Mucosa of descending colon (tissue), 3 donors: ENCODE measurements around the gene SKAP2. TPM values are rescaled to one million over a fixed set of nuclear protein-coding genes. Genes with fewer than 3 reads are reported as not detected.

Experiments
- ATAC-seq: fragments of 200-7000 bp; cut with Tn5 transposase; one replicate; pipeline ENCODE4 v1.9.1; 2020; ENCODE audit warnings: mild to moderate bottlenecking, moderate library complexity
- DNase-seq, 3 donors: peaks; one replicate each; pipeline ENCODE4 v3.0.0-alpha.2; 2020
- H3K36me3 ChIP-seq: fragments of 200-600 bp; one replicate; pipeline ENCODE4 v1.8.0; 2021; ENCODE audit warnings: low read depth, mild to moderate bottlenecking
- H3K4me1 ChIP-seq: fragments of 200-600 bp; one replicate; pipeline ENCODE4 v1.8.0; 2021; ENCODE audit warnings: low read depth, mild to moderate bottlenecking
- H3K4me3 ChIP-seq: fragments of 200-600 bp; one replicate; pipeline ENCODE4 v1.8.0; 2021; ENCODE audit warnings: mild to moderate bottlenecking
- H3K9me3 ChIP-seq: fragments of 200-600 bp; one replicate; pipeline ENCODE4 v1.8.0; 2021; ENCODE audit warnings: mild to moderate bottlenecking
- intact Hi-C, 2 donors: fragments of 100-400 bp; cut with DNase I in 1 of 2; cut with micrococcal nuclease in 1 of 2; formaldehyde crosslinking; loops; one replicate each; pipeline versions ENCODE4 v1.11.0 to v1.11.1; 2022; cut with DNase I, micrococcal nuclease
- total RNA-seq, 3 donors: library from RNA; stranded (reverse); fragmentation: NEBNext Ultra II Directional in 2 of 3; extraction: Animal tissue kit (Norgen Biotek cat#: 25700) in 2 of 3; gene quantifications; one replicate each; pipeline versions ENCODE4 v1.2.1 to v1.2.4, GENCODE V29; 2021 to 2023
- TF ChIP-seq, protein P1 (sequence below): fragments of 200-600 bp; IDR thresholded peaks from one replicate; pipeline ENCODE4 v1.8.0; 2022; ENCODE audit warnings: antibody characterized with exemption, mild to moderate bottlenecking
- donor health status: DM: no; HTN: no; CAD: no; lungs with moderate emphysema.
- donor health status: DM: no; HTN: no; CAD: no.
- donor health status: DM: no; HTN: yes; CAD: no.

The SKAP2 gene
- total RNA-seq, 3 donors from 2014 or later, result 36.5 to 51.7 (median 40.3) TPM

DNA sequence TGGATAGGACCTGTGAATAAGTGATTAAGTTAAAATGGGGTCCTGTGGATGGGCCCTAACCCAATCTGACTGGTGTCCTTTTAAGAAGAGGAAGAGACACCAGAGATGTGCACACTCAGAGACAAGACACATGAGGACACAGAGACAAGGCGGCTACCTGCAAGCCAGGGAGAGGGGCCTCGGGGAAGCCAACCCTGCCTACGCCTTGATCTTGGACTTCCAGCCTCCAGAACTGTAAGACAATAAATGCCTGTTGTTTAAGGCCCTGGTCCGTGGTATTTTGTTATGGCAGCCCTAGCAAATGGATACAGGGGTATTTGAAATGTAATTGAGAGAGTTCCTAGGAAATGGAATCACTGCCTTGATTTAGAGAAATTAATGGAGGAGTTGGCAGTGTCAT, 225.3 kb downstream of the SKAP2 start:
- no peak overlapping the region for H3K4me3 ChIP-seq
- intact Hi-C loops, result no loop called here
- H3K4me1 ChIP-seq, result no peaks in the 10 kb centered on the region
- DNase-seq (no peak), ATAC-seq (no peak)
- no peaks in the 10 kb centered on the region for H3K36me3 ChIP-seq
- H3K9me3 ChIP-seq, result no peaks in the 10 kb centered on the region
- TF ChIP-seq, protein P1, sequence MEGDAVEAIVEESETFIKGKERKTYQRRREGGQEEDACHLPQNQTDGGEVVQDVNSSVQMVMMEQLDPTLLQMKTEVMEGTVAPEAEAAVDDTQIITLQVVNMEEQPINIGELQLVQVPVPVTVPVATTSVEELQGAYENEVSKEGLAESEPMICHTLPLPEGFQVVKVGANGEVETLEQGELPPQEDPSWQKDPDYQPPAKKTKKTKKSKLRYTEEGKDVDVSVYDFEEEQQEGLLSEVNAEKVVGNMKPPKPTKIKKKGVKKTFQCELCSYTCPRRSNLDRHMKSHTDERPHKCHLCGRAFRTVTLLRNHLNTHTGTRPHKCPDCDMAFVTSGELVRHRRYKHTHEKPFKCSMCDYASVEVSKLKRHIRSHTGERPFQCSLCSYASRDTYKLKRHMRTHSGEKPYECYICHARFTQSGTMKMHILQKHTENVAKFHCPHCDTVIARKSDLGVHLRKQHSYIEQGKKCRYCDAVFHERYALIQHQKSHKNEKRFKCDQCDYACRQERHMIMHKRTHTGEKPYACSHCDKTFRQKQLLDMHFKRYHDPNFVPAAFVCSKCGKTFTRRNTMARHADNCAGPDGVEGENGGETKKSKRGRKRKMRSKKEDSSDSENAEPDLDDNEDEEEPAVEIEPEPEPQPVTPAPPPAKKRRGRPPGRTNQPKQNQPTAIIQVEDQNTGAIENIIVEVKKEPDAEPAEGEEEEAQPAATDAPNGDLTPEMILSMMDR, result no peak

DNA sequence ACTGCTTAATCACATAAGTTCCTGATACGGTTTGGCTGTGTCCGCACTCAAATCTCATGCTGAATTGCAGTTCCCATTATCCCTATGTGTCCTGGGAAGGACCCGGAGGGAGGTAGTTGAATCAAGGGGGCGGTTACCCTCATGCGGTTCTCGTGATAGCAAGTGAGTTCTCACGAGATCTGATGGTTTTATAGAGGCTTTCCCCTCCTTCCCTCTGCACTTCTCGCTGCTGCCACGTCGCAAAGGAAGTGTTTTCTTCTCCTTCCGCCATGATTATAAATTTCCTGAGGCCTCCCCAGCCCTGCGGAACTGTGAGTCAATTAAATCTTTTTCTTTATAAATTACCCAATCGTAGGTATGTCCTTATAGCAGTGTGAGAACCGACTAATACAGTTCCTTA, 226.2 kb downstream of the SKAP2 start:
- ATAC-seq, result no peak
- Histone ChIP-seq H3K36me3 (no peaks in the 10 kb centered on the region), H3K4me1 (no peaks in the 10 kb centered on the region), H3K9me3 (no peaks in the 10 kb centered on the region), H3K4me3 (no peak overlapping the region)
- intact Hi-C loops, result no loop called here
- no peak for DNase-seq
- TF ChIP-seq, protein P1, result no peak

DNA sequence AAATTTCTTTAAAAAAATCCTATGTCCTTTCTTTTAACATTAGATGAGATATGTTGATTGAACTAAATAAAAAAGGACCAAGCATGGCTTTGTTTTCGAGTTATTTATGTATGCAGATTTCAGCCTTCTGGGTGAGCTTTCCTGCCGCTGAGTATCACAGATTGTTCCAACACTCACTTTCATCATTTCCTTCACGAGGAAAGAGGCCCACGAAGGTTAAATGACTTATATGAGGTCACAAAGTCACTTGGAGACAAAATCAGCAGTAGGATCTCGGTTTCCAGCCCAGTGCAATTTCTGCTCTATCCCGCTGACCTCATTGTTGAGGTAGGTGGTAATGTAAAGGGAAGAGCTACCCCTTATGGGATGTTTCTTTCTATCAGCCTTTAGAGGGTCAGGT, 226.8 kb downstream of the SKAP2 start:
- TF ChIP-seq, protein P1, result no peak
- no peak for DNase-seq
- Histone ChIP-seq H3K4me3 (no peak overlapping the region), H3K36me3 (no peaks in the 10 kb centered on the region), H3K4me1 (no peaks in the 10 kb centered on the region), H3K9me3 (no peaks in the 10 kb centered on the region)
- intact Hi-C loops, result no loop called here
- no peak for ATAC-seq

DNA sequence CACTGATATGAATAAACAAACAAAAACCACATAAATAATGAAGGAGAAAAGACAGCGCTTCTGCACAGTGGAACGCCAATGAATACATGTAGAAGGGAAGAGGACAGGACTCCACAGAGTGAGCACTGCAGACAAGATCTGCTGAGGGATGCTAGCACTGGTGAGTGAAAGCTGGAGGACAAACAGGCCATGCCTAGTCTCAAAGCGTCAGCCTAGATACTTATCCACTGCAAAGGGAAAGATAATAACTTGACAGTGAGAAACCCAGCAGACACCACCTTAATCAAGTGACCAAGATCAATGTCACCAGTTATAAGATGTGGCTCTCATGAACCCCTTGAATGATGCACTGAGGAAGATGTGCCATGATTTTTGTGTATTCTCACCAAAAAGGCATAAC, 227.6 kb downstream of the SKAP2 start:
- TF ChIP-seq, protein P1, result no peak
- Histone ChIP-seq H3K36me3 (no peaks in the 10 kb centered on the region), H3K4me3 (no peak overlapping the region), H3K9me3 (no peaks in the 10 kb centered on the region), H3K4me1 (no peaks in the 10 kb centered on the region)
- no peak for DNase-seq
- ATAC-seq, result no peak
- intact Hi-C loops, result no loop called here

DNA sequence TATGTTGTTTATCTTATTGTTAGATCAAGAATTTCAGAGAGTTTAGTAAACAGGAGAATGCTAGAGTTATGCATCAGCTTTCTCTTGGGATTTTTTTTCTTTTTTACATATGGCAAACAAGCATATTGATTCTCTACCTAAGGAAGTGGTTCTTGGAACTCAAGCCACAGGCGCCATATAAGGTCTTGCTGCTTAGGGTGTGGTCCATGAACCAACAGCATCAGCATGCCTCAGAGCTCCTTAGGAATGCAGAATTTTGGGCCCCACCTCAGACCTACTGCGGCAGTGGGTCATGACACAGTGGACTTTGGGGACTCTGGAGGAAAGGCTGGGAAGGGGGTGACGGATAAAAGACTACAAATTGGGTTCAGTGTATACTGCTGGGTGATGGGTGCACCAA, 230.8 kb downstream of the SKAP2 start:
- intact Hi-C loops, result no loop called here
- ATAC-seq, result no peak

More for the DNA sequence above, 230.8 kb downstream of the SKAP2 start:
- Histone ChIP-seq H3K4me3 (no peak overlapping the region), H3K9me3 (no peaks in the 10 kb centered on the region), H3K4me1 (no peaks in the 10 kb centered on the region), H3K36me3 (no peaks in the 10 kb centered on the region)
- no peak for DNase-seq
- TF ChIP-seq, protein P1, result no peak
